Subcutaneous abdominal adipose tissue (tissue), 5 donors: ENCODE data around the gene DCST1.

ENCODE experiments used
- H3K27ac ChIP-seq: one replicate; pipeline ENCODE4 v1.7.0; 2013; ENCODE audit warnings: low read depth, mild to moderate bottlenecking, inconsistent platforms, low read length, moderate library complexity
- H3K27me3 ChIP-seq, 5 donors: one replicate each; pipeline ENCODE4 v1.7.0; 2013; ENCODE audit warnings: low read length in 5 of 5, inconsistent platforms in 1 of 5; ENCODE audit not compliant: control insufficient read depth in 5 of 5, insufficient read depth in 4 of 5
- H3K36me3 ChIP-seq, 5 donors: one replicate each; pipeline ENCODE4 v1.7.0; 2013; ENCODE audit warnings: low read length in 5 of 5; ENCODE audit not compliant: control insufficient read depth in 5 of 5, insufficient read depth in 5 of 5
- H3K4me1 ChIP-seq, 5 donors: one replicate each; pipeline ENCODE4 v1.7.0; 2013; ENCODE audit warnings: low read length in 5 of 5, mild to moderate bottlenecking in 3 of 5, moderate library complexity in 1 of 5; ENCODE audit not compliant: control insufficient read depth in 5 of 5, insufficient read depth in 5 of 5
- H3K4me3 ChIP-seq, 5 donors: one replicate each; pipeline ENCODE4 v1.7.0; 2013; ENCODE audit warnings: low read length in 5 of 5, low read depth in 1 of 5
- H3K9ac ChIP-seq, 5 donors: one replicate each; pipeline ENCODE4 v1.7.0; 2013; ENCODE audit warnings: low read length in 5 of 5, mild to moderate bottlenecking in 4 of 5, moderate library complexity in 3 of 5
- H3K9me3 ChIP-seq, 5 donors: one replicate each; pipeline ENCODE4 v1.7.0; 2013; ENCODE audit warnings: low read length in 5 of 5; ENCODE audit not compliant: control insufficient read depth in 5 of 5
- donor health status: healthy.
- donor health status: healthy.
- donor health status: healthy.
- donor health status: healthy.
- donor health status: healthy.

Gene DCST1

DNA sequence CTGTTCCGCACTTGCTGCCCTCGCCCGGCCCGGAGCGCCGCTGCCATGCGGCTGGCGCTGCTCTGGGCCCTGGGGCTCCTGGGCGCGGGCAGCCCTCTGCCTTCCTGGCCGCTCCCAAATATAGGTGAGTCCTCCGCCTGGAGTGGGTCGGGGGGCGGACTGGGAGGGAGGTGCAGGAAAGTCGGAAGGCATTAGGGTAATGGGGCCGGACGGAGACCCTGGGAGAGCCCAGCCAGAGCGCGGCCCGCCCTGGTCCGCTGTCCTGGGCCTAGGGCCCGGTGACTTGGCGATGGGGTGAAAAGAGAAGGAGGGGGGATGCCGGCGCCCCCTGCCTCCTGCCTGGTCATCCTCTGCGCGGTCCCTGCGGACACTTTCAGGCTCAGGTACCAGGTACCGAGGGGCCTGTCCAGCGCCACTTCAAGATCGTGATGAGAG, 17.7 kb downstream of the DCST1 start:
- H3K4me1 ChIP-seq = peaks cover 13 to 46% (median 46%) of the 10 kb centered on the region in 5 donors
- peaks cover 0 to 28% (median 21%) of the 10 kb centered on the region in 5 donors for H3K36me3 ChIP-seq
- H3K4me3 ChIP-seq = peak overlapping the region; percentile 66 to 87 (median 83)
- peak overlapping the region; percentile 86 for H3K27ac ChIP-seq
- H3K27me3 ChIP-seq = no peaks in the 10 kb centered on the region
- no peaks in the 10 kb centered on the region for H3K9me3 ChIP-seq
- peak overlapping the region; percentile 38 to 92 (median 82) for H3K9ac ChIP-seq

DNA sequence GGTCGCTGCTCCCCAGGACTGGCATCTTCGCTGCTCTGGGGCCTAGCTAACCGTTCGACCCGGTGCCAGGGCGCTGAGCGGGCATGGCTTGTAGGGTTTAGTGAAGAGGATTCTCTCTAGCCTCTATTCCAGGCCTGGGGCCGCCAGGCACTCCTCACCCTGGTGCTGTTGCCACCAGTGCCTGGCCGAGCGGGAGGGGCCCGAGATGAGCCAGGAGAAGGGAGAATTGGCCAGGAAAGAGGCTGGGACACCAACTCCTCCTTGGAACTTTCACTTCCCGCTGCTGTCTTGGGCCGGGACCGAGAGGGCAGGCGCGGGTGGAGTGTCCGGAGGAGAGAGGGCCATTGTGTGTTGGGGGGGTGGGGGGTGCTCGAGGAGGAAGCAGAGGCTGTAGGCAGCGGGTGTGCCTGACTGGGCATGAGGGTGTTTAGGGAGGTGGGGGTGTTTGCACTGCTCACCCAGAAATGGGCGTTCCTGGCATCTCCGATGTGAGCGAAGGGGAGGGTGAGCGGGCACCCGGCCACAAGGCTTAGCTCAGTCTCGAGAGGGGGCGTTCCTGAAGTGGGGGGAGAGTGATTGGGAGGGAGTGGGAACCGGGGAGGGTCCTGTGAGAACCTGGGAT, 18.3 kb downstream of the DCST1 start:
- Histone ChIP-seq H3K36me3 (peaks cover 0 to 33% (median 26%) of the 10 kb centered on the region in 5 donors), H3K27me3 (no peaks in the 10 kb centered on the region), H3K27ac (peak overlapping the region; percentile 86), H3K9ac (peak overlapping the region; percentile 66 to 92 (median 82)), H3K9me3 (no peaks in the 10 kb centered on the region), H3K4me3 (peak overlapping the region; percentile 66 to 87 (median 83)), H3K4me1 (peaks cover 13 to 46% (median 46%) of the 10 kb centered on the region in 5 donors)

DNA sequence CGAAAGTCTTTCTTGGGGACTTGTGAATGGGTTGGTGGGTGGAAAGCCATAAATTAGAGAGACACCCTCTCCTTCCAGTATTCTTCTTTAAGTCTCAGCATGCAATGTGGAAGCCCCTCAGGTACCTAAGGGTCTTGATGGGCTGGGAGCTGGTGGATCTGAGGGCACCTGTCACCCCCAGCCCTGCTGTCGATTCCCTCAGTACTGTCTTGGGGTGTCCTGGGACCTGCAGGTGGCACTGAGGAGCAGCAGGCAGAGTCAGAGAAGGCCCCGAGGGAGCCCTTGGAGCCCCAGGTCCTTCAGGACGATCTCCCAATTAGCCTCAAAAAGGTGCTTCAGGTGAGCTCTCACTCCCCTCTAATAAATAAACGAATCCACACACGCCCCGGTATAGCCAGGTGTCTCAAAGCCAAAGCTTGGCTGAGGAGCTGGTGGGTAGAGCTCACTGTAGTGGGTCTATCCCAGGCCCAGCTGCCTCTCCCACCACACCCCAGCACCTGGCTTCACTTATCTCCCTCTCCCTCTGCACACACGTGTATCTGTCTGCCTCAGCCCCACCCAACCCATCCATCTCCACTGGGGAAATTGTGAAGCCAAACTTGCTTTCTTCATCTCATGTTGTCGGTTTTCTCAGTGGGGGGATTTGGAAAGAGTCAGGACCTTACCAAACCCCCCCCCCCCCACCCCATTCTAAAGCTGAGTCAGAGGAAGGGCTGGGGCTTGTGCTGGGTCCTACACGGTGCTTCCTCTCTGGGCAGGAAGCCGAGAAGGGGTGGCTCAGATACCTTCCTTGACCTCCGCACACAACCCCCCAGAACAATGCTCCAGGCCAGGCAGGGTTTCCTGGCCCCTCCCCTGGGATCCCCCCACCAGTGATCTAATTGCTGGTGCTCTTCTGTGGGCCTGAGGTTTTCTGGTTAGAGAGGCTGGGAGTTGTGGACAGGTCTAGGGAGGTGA, 19.1 kb downstream of the DCST1 start:
- Histone ChIP-seq H3K27me3 (no peaks in the 10 kb centered on the region), H3K9me3 (no peaks in the 10 kb centered on the region), H3K36me3 (peaks cover 0 to 42% (median 34%) of the 10 kb centered on the region in 5 donors), H3K4me3 (peak overlapping the region; percentile 66 to 87 (median 83)), H3K9ac (peak overlapping the region; percentile 66 to 92 (median 82)), H3K27ac (peak overlapping the region; percentile 86), H3K4me1 (peaks cover 13 to 46% (median 46%) of the 10 kb centered on the region in 5 donors)

DNA sequence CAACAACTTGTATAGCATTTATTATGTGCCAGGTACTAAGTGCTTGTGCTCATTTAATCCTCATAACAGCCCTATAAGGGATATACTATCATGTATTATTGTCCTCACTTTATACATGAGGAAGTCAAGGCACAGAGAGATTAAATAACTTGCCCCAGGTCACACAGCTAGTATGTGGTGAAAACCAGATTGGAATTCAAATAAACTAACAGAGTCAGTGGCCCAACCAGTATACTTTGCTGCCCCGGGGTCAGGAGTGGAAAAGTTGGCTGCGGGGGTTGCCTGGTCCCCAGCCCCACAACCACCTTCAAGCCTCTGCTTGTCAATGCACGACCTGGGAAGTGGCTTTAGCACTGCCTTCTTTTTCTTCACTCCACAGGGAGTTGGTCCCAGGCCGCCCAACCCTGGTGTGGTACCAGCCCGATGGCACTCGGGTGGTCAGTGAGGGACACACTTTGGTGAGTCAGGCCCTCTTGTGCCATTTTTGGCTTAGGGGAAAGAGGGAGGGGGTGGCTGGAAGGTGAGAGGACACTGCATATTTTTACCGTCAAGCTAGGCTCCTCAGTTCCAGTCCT, 20.0 kb downstream of the DCST1 start:
- no peak overlapping the region for H3K9ac ChIP-seq
- H3K4me1 ChIP-seq = peaks cover 13 to 46% (median 44%) of the 10 kb centered on the region in 5 donors
- H3K36me3 ChIP-seq = peaks cover 0 to 51% (median 43%) of the 10 kb centered on the region in 5 donors
- H3K27me3 ChIP-seq = no peaks in the 10 kb centered on the region
- H3K4me3 ChIP-seq = peak overlapping the region in 2 of 5 donors; percentile 3 to 13
- no peaks in the 10 kb centered on the region for H3K9me3 ChIP-seq
- H3K27ac ChIP-seq = no peak overlapping the region

DNA sequence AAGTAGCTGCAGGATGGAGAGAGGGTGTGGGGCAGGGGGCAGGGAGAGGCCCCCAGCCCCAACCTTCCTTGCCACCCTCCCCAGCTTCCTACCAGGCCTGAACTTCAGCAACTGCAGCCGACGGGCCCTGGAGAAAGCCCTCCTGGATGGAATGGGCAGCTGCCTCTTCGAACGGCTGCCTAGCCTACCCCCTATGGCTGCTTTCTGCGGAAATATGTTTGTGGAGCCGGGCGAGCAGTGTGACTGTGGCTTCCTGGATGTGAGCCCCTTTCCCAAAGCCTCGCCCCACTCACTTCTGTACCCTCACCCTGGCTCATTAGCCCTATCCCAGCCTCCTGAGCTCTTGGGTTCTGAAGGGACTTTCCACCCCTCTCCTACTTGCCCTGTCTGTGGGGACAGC, 23.5 kb downstream of the DCST1 start:
- Histone ChIP-seq H3K27me3 (no peaks in the 10 kb centered on the region), H3K9me3 (no peaks in the 10 kb centered on the region), H3K27ac (no peak overlapping the region), H3K9ac (no peak overlapping the region), H3K4me3 (no peak overlapping the region), H3K36me3 (peaks cover 0 to 77% (median 70%) of the 10 kb centered on the region in 5 donors), H3K4me1 (peaks cover 7 to 37% (median 26%) of the 10 kb centered on the region in 5 donors)

DNA sequence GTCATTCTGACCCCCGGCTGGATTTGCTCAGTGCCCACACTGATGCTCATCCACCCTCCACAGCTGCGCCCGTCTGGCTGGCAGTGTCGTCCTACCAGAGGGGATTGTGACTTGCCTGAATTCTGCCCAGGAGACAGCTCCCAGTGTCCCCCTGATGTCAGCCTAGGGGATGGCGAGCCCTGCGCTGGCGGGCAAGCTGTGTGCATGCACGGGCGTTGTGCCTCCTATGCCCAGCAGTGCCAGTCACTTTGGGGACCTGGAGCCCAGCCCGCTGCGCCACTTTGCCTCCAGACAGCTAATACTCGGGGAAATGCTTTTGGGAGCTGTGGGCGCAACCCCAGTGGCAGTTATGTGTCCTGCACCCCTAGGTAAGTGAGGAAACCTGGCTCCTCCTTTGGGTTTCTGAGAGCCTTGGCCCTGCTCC, 24.2 kb downstream of the DCST1 start:
- no peak overlapping the region for H3K4me3 ChIP-seq
- H3K4me1 ChIP-seq = peaks cover 4 to 37% (median 26%) of the 10 kb centered on the region in 5 donors
- peaks cover 0 to 77% (median 70%) of the 10 kb centered on the region in 5 donors for H3K36me3 ChIP-seq
- no peak overlapping the region for H3K27ac ChIP-seq
- no peaks in the 10 kb centered on the region for H3K27me3 ChIP-seq
- no peak overlapping the region for H3K9ac ChIP-seq
- no peaks in the 10 kb centered on the region for H3K9me3 ChIP-seq

DNA sequence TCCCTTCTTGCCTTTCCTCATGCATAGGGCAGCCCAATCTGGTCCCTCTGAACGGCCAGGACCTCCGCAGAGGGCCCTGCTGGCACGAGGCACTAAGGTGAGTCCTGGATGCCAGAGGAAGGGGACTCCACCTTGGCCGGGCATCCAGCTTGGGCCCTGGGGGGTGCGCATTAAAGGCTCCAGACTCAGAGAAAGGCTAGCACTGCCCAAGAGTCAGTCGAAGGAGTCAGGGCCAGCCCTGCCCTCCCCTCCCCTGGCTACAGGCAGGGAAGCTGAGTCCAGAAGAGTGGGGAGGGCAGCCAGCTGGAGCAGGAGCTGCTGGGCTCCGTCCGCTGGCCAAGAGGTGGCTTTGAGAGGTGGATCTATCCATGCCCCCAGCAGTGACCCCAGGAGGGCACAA, 27.1 kb downstream of the DCST1 start:
- Histone ChIP-seq H3K9ac (no peak overlapping the region), H3K27ac (no peak overlapping the region), H3K4me1 (peaks cover 7 to 44% (median 35%) of the 10 kb centered on the region in 5 donors), H3K4me3 (no peak overlapping the region), H3K27me3 (no peaks in the 10 kb centered on the region), H3K9me3 (no peaks in the 10 kb centered on the region), H3K36me3 (peaks cover 0 to 55% (median 51%) of the 10 kb centered on the region in 5 donors)

DNA sequence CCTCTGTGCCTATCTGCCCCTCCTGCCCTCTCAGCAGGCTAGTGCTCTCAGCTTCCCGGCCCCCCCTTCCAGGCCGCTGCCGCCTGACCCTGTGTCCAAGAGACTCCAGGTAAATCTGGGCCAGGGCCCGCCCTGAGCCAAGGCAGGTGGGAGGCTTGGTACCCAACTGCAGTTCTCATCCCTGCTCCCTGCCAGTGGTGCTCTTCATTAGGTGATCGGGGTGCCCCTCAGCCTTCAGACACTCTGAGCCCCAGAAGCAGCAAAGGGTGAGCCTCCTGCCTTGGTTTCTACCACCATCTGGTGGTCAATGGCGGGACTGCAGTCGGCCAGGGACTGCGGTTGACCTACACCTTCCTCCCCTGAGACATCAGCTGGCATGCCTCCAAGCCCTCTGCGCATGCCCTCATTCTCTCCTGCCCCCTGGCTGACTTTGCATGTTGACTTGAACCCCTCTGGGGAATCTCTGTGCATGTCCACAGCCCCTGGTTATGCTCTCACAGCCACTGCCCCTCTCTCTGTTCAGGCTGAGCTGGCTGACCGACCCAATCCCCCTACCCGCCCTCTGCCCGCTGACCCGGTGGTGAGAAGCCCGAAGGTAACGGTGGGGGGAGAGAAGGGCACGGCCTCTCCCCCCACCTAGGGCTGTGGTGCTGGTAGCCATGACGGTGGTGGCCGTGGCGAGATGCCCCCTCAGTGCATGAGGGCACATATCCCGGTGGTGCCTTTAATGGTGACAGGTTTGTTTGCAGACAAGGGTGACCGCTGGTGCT, 27.9 kb downstream of the DCST1 start:
- Histone ChIP-seq H3K4me1 (peaks cover 7 to 44% (median 35%) of the 10 kb centered on the region in 5 donors), H3K9me3 (no peaks in the 10 kb centered on the region), H3K27me3 (no peaks in the 10 kb centered on the region), H3K4me3 (no peak overlapping the region), H3K27ac (no peak overlapping the region), H3K9ac (no peak overlapping the region), H3K36me3 (peaks cover 0 to 50% (median 44%) of the 10 kb centered on the region in 5 donors)

DNA sequence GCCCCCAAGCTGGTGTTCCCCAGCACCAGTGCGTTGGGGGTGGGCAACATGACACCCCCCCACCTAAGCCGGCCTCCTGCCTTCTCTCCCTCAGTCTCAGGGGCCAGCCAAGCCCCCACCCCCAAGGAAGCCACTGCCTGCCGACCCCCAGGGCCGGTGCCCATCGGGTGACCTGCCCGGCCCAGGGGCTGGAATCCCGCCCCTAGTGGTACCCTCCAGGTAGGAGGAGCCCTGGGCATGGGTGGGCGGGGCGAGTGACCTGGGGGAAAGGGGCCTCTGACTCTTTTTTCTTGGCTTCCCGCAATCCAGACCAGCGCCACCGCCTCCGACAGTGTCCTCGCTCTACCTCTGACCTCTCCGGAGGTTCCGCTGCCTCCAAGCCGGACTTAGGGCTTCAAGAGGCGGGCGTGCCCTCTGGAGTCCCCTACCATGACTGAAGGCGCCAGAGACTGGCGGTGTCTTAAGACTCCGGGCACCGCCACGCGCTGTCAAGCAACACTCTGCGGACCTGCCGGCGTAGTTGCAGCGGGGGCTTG, 28.6 kb downstream of the DCST1 start:
- no peaks in the 10 kb centered on the region for H3K27me3 ChIP-seq
- H3K4me1 ChIP-seq = peaks cover 7 to 44% (median 35%) of the 10 kb centered on the region in 5 donors
- H3K4me3 ChIP-seq = peak overlapping the region in 1 of 5 donors; percentile 87
- no peaks in the 10 kb centered on the region for H3K9me3 ChIP-seq
- peaks cover 0 to 46% (median 40%) of the 10 kb centered on the region in 5 donors for H3K36me3 ChIP-seq
- H3K9ac ChIP-seq = no peak overlapping the region
- H3K27ac ChIP-seq = no peak overlapping the region
